HL-60/S4 treated with retinoic acid at 250 ng/mL for 4 days and 3 days (cell line): Measurements from ENCODE around the gene HNRNPA3.
"Not testable (repeated sequence)": the region's sequence is repeated elsewhere in the genome, so short reads cannot be mapped to it uniquely, and the experiment has no call there.

ENCODE experiments used
- in situ Hi-C: fragments of 300-500 bp; cut with MboI; formaldehyde crosslinking; loops from 2 replicates; pipeline ENCODE4 v1.7.0; 2022; ENCODE audit warnings: low sequenced_read_pairs

HNRNPA3 gene

GRCh38 chr2:177187631-177188312 is 24.8 kb upstream of the HNRNPA3 start:
- in situ Hi-C loops, result no loop called here

GRCh38 chr2:177188482-177189469 is 23.8 kb upstream of the HNRNPA3 start:
- in situ Hi-C loops, result no loop called here

- in situ Hi-C loops, result no loop called here
These were observed 21.7 kb upstream of the HNRNPA3 start for GRCh38 chr2:177190941-177191340.

- in situ Hi-C loops, result no loop called here
These were observed 19.8 kb upstream of the HNRNPA3 start for GRCh38 chr2:177192788-177193187.

DNA sequence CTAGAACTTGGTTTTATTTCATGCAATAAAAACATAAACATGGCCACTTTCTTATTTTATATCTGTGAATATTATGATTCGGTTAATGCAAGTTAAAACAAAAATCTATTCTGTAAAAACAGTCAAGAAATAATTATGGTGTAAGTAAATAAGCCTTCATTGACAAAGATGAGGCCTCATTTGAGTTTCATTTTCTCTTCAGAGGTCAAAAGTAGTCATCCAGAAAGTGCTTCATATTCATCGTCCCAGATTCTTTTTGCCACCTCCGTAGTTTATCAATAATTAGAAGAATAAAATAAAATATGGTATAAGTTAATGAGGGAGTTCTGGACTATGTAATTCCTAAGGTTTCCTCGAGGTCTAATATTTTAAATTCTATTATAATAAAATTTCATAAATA is 19.4 kb upstream of the HNRNPA3 start:
- in situ Hi-C loops, result no loop called here

DNA sequence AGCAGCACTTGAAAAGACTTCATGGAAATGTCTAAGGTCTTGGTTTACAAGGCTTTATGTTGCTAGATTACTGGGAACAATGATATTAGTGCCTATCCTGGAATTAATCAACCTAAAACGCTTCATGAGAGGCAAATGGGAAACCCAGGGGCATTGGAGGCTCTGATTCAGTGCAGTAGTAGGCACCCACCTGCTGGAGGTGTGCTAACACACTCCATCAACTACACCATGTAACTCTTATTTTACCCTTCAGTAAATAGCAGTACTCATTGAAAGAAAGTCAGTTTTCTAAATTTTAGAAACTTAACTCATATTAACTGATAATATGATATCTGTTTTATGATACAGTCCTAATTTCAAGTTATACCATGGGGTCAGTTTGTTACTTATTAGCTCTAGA is 17.4 kb upstream of the HNRNPA3 start:
- in situ Hi-C loops, result no loop called here

GRCh38 chr2:177200419-177200818 is 12.2 kb upstream of the HNRNPA3 start:
- in situ Hi-C loops, result not testable (repeated sequence)

DNA sequence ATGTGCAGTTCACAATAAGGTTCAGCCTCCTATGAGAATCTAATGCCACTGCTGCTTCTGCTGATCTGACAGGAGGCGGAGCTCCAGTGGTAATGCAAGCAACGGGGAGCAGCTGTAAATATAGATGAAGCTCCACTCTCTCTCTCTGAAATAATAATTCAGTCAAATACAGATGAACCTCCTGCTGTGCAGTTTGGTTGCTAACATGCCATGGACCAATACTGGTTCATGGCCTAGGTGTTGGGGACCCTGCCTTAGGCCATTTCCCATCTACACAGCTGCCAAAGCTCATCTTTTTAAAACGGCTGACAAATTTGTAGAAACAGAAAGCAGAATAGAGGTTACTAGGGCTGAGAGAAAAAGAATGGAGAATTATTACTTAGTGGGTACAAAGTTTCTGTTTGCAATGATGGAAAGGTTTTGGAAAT is 10.7 kb upstream of the HNRNPA3 start:
- in situ Hi-C loops, result no loop called here

GRCh38 chr2:177204417-177204816 is 8.2 kb upstream of the HNRNPA3 start:
- in situ Hi-C loops, result no loop called here

DNA sequence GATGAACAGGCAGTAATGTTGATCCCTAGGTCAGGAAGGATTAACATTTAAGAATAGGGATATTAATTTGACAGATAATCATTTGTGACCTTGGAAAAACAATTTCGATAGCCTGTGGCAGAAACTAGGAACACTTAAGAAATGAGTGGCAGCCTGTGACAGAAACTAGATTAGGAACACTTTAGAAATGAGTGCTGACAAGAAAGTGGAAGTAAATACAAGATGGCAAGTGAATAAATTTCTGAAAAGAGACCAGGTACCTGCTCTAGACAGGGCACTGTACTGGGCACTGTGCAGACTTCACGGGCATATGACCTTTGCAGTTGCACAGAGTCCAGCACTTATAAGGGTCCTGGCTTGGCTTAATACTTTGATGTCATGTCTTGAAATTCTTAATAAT is 5.5 kb upstream of the HNRNPA3 start:
- in situ Hi-C loops, result no loop called here

GRCh38 chr2:177211169-177211568 is 1.4 kb upstream of the HNRNPA3 start:
- in situ Hi-C loops, result no loop called here

DNA sequence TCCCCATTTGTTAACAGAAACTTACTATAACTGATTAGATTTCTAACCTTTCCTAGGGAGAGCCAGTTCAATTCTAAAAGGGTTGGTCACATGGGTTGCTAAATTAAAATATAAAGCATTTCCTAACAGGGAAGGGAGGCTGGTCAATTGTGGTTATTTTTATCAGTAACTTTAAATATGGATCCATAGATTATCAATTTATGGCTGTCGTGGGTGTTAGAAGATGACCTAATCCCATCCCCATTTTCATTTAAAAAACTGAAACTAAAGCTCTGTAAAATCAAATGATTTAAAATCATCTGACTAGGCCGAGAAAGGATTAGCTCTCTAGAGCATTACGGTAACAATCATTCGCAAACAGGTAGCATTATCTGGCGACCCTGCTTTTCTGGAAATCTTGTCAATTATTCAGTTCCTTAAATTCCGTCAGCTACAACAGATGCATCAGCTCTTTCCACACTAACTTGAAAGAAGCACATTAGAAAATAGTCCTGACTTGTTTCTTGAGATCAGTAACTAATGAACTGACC is 953 bp upstream of the HNRNPA3 start:
- in situ Hi-C loops, result no loop called here

- in situ Hi-C loops, result no loop called here
These were observed 580 bp downstream of the HNRNPA3 start for GRCh38 chr2:177212891-177213856.

DNA sequence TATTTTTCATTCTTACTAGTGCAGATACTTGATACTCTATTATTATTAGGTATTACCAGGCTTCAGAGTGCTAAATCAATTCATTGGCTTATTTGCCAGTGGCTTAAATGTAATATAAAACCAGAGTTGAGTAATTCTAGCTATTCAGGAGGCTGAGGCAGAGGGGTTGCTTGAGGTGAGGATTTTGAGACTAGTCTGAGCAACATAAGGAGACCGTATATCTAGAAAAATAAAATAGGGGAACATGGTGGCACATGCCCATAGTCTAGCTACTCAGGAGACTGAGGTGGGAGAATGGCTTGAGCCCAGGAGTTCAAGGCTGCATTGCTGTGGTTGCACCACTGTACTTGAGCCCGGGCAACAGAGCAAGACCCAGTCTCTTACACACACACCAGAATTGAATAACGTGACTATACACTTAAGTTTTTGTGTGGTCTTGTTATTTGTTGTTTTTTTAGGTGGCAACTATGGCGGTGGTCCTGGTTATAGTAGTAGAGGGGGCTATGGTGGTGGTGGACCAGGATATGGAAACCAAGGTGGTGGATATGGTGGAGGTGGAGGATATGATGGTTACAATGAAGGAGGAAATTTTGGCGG is 4.8 kb downstream of the HNRNPA3 start:
- in situ Hi-C loops, result no loop called here

GRCh38 chr2:177219787-177220186 is 7.2 kb downstream of the HNRNPA3 start:
- in situ Hi-C loops, result not testable (repeated sequence)

DNA sequence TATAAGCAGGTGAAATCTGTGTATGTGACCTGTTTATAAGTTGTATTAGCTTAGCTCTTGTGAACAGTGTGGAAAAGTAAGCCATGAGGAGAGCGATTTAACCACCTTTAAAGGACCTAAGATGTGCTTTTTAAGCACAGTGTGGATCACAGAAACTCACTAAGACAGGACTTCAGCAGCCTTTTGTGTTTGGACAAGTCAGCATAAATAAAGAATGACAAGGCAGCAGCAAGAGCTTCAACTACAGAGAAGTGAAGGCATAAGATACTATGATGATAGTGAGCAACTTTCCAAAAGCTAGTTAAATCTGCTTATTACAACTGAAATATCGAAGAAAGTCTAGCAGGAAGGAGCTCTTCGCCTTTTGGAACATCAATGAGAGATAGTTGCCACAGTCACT is 8.9 kb downstream of the HNRNPA3 start:
- in situ Hi-C loops, result no loop called here

DNA sequence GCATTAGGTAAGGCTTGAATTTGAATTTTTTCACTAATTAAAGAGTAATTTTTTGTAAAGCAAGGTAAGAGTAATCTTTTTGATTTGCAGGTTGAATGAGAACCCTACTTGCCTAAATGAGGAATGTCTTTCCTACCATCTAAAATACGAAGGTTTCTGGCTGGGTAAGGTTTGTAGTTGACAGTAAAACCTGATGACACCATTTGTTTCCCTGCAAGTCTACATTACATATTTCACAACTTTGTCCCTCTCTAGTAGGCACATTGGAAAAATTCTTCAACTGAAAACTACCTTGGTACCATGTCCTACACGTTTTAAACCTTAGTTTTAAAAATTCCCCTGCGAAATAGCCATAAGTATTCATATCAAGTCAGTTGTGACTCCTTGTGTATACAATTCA is 9.4 kb downstream of the HNRNPA3 start:
- in situ Hi-C loops, result no loop called here

- in situ Hi-C loops, result not testable (repeated sequence)
These were observed 10.8 kb downstream of the HNRNPA3 start for GRCh38 chr2:177223436-177223835.

DNA sequence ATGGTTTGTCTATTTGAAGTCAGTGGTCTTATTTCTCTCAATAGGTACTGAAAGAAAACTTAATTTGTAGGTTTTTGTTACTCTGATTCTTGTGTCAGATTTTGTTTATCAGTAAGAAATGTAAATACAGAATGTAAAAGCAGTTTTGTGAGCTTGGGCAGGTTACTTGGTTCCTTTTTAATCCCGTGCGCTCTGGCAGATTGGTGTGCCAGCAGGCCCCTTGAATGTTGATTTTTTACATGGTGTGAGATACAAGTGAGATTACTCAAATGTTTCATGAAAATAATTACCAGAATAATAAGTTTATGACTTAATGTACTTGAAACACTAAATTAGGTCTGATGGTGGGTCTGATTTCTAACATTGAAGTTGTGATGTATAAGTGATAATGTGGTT is 13.4 kb downstream of the HNRNPA3 start:
- in situ Hi-C loops, result no loop called here
